T-cell (primary cell): ENCODE data around the gene PDE4C. TPM values are rescaled to one million over a fixed set of nuclear protein-coding genes. Genes with fewer than 3 reads are reported as not detected.

ENCODE experiments used
- ATAC-seq, 4 experiments: fragments of 200-7000 bp in 3 of 4; fragments of 150-1000 bp in 1 of 4; cut with Tn5 transposase; replicated peaks in 1 of 4; 1 replicate in 3 of 4; 2 replicates in 1 of 4; pipeline ENCODE4 v1.10.0; 2021; ENCODE audit warnings: moderate library complexity in 3 of 4, mild to moderate bottlenecking in 2 of 4, moderate number of reproducible peaks in 1 of 4
- CTCF ChIA-PET, 2 donors: fragments of 300-600 bp; sonication (Branson Sonifier 250); formaldehyde crosslinking; loops; one replicate each; lab custom pipeline; 2022; ENCODE audit warnings: antibody characterized with exemption in 2 of 2; lab: Charles Lee
- POLR2A ChIA-PET, 2 donors: fragments of 300-600 bp; sonication (Branson Sonifier 250); formaldehyde crosslinking; loops; one replicate each; lab custom pipeline; 2022; ENCODE audit warnings: antibody characterized with exemption in 2 of 2; lab: Charles Lee
- DNase-seq, 35 experiments: peaks; one replicate each; pipeline versions ENCODE4 v3.0.0 to v3.0.0-alpha.2; 2013 to 2023
- H3K27ac ChIP-seq: one replicate; pipeline ENCODE4 v1.5.1; 2013; ENCODE audit warnings: low read length
- H3K27me3 ChIP-seq, 2 experiments: replicated peaks in 1 of 2; 1 replicate in 1 of 2; 2 replicates in 1 of 2; pipeline versions ENCODE4 v1.6.1 to v1.7.0; 2013; ENCODE audit warnings: low read length in 1 of 2, mixed read lengths in 1 of 2; ENCODE audit not compliant: control insufficient read depth in 2 of 2, insufficient read depth in 2 of 2; ENCODE audit errors: extremely low read depth in 1 of 2
- H3K36me3 ChIP-seq, 2 donors: 1 replicate in 1 of 2; 2 replicates in 1 of 2; pipeline versions ENCODE4 v1.6.1 to v1.7.0; 2013; ENCODE audit warnings: low read length in 1 of 2; ENCODE audit not compliant: control insufficient read depth in 2 of 2, insufficient read depth in 1 of 2; ENCODE audit errors: extremely low read depth in 1 of 2
- H3K4me1 ChIP-seq, 2 experiments: 1 replicate in 1 of 2; 2 replicates in 1 of 2; pipeline versions ENCODE4 v1.6.1 to v1.7.0; 2013; ENCODE audit warnings: low read length in 2 of 2, mixed read lengths in 1 of 2; ENCODE audit not compliant: insufficient read depth in 2 of 2, control insufficient read depth in 1 of 2; ENCODE audit errors: extremely low read depth in 1 of 2
- H3K4me3 ChIP-seq, 2 donors: 1 replicate in 1 of 2; 2 replicates in 1 of 2; pipeline versions ENCODE4 v1.5.1 to v1.7.0; 2013; ENCODE audit warnings: mild to moderate bottlenecking in 2 of 2, low read length in 1 of 2, moderate library complexity in 1 of 2; ENCODE audit not compliant: control insufficient read depth in 1 of 2; ENCODE audit errors: extremely low read depth in 1 of 2
- H3K9me3 ChIP-seq: 2 replicates; pipeline ENCODE4 v1.7.0; 2013
- H3K27ac Mint-ChIP-seq, 2 donors: one replicate each; pipeline ENCODE4 v1.8.0; 2020 to 2021; ENCODE audit warnings: mild to moderate bottlenecking in 2 of 2, mixed read lengths in 2 of 2
- H3K27me3 Mint-ChIP-seq, 2 donors: one replicate each; pipeline ENCODE4 v1.8.0; 2021 to 2022; ENCODE audit warnings: mixed read lengths in 2 of 2
- H3K36me3 Mint-ChIP-seq: one replicate; pipeline ENCODE4 v1.8.0; 2021; ENCODE audit warnings: mixed read lengths
- H3K4me1 Mint-ChIP-seq, 3 donors: one replicate each; pipeline ENCODE4 v1.8.0; 2020 to 2022; ENCODE audit warnings: mixed read lengths in 3 of 3, mild to moderate bottlenecking in 1 of 3
- H3K4me3 Mint-ChIP-seq, 3 donors: one replicate each; pipeline ENCODE4 v1.8.0; 2020 to 2022; ENCODE audit warnings: mild to moderate bottlenecking in 3 of 3, mixed read lengths in 3 of 3, moderate library complexity in 3 of 3
- H3K9me3 Mint-ChIP-seq, 3 donors: one replicate each; pipeline ENCODE4 v1.8.0; 2020 to 2022; ENCODE audit warnings: mixed read lengths in 3 of 3
- WGBS: methylation state at CpG from one replicate; pipeline ENCODE4 v1.1.5; 2013; ENCODE audit warnings: missing lambda C conversion rate; ENCODE audit not compliant: insufficient coverage; 5-methylcytosine and 5-hydroxymethylcytosine counted together
- total RNA-seq, 35 experiments: library from RNA in 6 of 35; stranded (reverse) in 6 of 35; fragments of 120-200 nt in 1 of 35; gene quantifications; one replicate each; pipeline versions ENCODE4 v1.2.1 to v1.2.4 and lab custom pipeline; 2013 to 2026

The PDE4C gene
- total RNA-seq, 5 donors from 2014 or later (not counting 1 experiment from before 2014, with no cell fraction given): not detected

DNA sequence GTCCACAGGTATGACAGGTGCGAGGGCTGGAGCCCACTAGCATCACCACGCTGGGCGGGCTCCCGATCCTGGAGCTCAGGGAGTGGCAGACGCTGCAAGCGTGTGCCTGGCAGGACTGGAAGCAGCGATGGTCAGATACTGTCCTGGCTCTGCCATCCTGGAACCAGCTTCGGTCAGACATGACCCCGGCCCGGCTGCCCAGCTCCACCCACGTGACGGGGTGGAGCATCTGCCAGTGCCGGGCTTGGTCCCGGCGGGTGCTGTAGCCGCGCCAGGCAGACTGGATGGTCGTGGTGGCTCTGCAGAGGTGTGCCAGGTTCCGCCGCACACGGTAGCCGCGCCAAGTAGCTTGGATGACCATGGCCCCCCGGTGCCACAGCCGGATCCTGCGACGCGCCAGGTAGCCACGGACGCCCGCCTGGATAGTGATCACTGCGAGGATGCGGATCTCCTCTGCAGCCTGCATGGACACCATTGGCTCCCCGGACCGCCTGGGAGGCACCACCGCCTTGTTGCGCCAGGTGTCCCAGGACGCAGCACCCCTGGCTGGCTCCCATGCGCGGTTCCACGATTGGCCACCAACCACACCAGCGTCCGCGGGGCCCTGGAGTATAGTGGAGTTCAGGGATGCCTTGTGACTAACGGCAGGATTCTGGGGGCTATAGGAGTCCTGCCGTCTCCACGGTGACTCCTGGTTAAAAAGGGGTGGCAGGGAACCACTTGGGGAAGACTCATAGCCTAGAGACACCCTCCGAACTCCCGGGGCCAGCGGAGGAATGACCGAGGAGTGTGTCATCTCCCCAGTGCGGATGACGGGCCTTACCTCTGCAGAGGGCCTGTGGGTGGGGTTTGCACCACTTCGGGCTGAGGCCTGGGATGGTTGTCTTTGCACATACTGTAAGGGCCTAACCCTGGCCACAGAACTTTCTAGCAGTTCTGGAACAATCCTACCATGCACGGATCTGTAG lies 31.5 kb upstream of the PDE4C start:
- H3K4me3 Mint-ChIP-seq: no peak overlapping the region
- DNase-seq (no peak), ATAC-seq (no peak)
- ChIA-PET POLR2A (no interaction called here), CTCF (no interaction called here)
- no peaks in the 10 kb centered on the region for H3K9me3 ChIP-seq
- H3K27ac ChIP-seq: no peak overlapping the region
- peaks cover 0 to 32% of the 10 kb centered on the region in 2 experiments for H3K27me3 ChIP-seq
- no peaks in the 10 kb centered on the region for H3K36me3 Mint-ChIP-seq
- H3K9me3 Mint-ChIP-seq: no peaks in the 10 kb centered on the region
- no peak overlapping the region for H3K27ac Mint-ChIP-seq
- no peak overlapping the region for H3K4me3 ChIP-seq
- H3K4me1 ChIP-seq: no peaks in the 10 kb centered on the region
- 94% methylated on average over 46 of the region's 55 CpGs for WGBS
- H3K36me3 ChIP-seq: no peaks in the 10 kb centered on the region
- H3K4me1 Mint-ChIP-seq: peaks cover 0 to 5% (median 2%) of the 10 kb centered on the region in 3 donors
- peaks cover 15 to 20% of the 10 kb centered on the region in 2 donors for H3K27me3 Mint-ChIP-seq

DNA sequence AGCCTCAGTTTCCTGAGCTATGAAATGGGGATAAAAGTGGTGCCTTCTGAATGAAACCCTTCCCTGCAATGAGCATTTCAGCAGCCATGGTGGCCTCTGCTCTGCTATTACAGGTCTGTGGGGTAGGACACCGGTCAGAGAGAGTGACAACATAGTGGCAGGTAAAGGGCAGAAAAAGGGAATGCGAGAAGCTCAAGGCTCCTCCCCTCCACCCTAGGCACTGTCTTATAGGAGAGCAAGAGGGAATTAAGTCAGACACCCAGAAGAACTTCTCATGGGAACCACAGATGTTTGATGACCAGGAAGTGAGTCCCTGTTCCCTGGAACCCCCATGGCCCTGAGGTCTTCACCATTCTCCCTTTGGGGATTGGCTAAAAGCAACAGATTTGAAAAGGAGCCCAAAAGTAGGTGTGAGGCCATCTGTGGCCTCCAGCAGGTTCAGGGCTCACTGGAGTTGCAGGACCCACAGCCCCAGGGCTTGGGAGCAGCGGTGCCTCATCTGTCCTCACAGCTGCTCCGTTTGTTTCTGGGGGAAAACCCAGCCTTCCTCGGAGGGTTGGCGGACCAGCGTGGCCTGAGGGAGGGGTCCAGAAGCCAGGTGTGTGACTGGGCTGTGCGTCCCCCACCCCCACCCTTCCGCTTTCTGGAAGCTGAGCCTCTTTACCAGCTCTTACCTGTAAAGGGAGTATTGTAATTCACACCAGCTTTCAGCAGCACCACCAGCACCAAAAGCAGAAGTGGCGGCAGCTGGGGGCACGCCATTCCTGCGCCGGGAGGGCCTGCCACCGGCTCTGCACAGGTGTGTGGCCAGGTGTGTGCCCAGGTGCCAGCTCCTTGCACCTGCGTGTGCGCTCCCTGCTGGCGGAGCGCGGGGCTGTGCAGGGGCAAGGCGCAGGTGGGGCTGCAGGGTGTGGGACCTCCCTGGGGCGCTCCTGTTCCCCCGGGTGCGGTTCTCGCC lies 28.6 kb upstream of the PDE4C start:
- WGBS: 9% methylated on average over 16 of the region's 24 CpGs

GRCh38 chr19:18253716-18254115 lies 27.5 kb upstream of the PDE4C start:
- H3K4me3 Mint-ChIP-seq: no peak overlapping the region
- no peak for DNase-seq
- H3K36me3 ChIP-seq: no peaks in the 10 kb centered on the region
- H3K36me3 Mint-ChIP-seq: no peaks in the 10 kb centered on the region
- H3K27ac Mint-ChIP-seq: no peak overlapping the region
- POLR2A ChIA-PET: interaction anchor here in 1 of 2 donors (0.6 kb wide), 2 partner anchors 306 to 1613 kb away, joined by 3 read pairs; no protein-coding TSS in a partner anchor
- 69% methylated on average over 4 of the region's 5 CpGs for WGBS
- no peak overlapping the region for H3K4me3 ChIP-seq
- H3K4me1 Mint-ChIP-seq: peaks cover 3 to 13% (median 4%) of the 10 kb centered on the region in 3 donors
- peaks cover 26 to 30% of the 10 kb centered on the region in 2 donors for H3K27me3 Mint-ChIP-seq
- no peaks in the 10 kb centered on the region for H3K9me3 ChIP-seq
- H3K4me1 ChIP-seq: peaks cover 0 to 5% of the 10 kb centered on the region in 2 experiments
- no peak overlapping the region for H3K27ac ChIP-seq
- no peak for ATAC-seq
- peaks cover 0 to 47% of the 10 kb centered on the region in 2 experiments for H3K27me3 ChIP-seq
- CTCF ChIA-PET: interaction anchor here (0.5 to 4.7 kb wide), 9 partner anchors 9 to 496 kb away, joined by 3 to 33 read pairs (median 4); partner anchors contain the start of genes ARRDC2 (in 1 of the 2) and MPV17L2 (in 1 of the 2)
- H3K9me3 Mint-ChIP-seq: no peaks in the 10 kb centered on the region

More for the DNA sequence above, 28.6 kb upstream of the PDE4C start:
- peaks cover 3 to 13% (median 4%) of the 10 kb centered on the region in 3 donors for H3K4me1 Mint-ChIP-seq
- peak in 1 of 4 experiments; percentile 10 for ATAC-seq
- Histone ChIP-seq H3K27me3 (peaks cover 0 to 45% of the 10 kb centered on the region in 2 experiments), H3K27ac (no peak overlapping the region), H3K36me3 (no peaks in the 10 kb centered on the region), H3K4me3 (no peak overlapping the region), H3K9me3 (no peaks in the 10 kb centered on the region), H3K4me1 (peaks cover 0 to 5% of the 10 kb centered on the region in 2 experiments)
- POLR2A ChIA-PET: interaction anchor here (0.6 to 0.8 kb wide), 2 partner anchors 14 to 308 kb away, joined by 3 read pairs; no protein-coding TSS in a partner anchor
- CTCF ChIA-PET: interaction anchor here (0.5 to 4.7 kb wide), 6 partner anchors 15 to 188 kb away, joined by 3 to 33 read pairs (median 4); partner anchors contain the start of gene MPV17L2 (in 1 of the 2)
- H3K27me3 Mint-ChIP-seq: peaks cover 26 to 30% of the 10 kb centered on the region in 2 donors
- H3K4me3 Mint-ChIP-seq: no peak overlapping the region
- peak in 3 of 35 experiments; percentile 6 to 36 (median 24) for DNase-seq
- no peaks in the 10 kb centered on the region for H3K9me3 Mint-ChIP-seq
- H3K36me3 Mint-ChIP-seq: no peaks in the 10 kb centered on the region
- no peak overlapping the region for H3K27ac Mint-ChIP-seq

- H3K9me3 ChIP-seq: no peaks in the 10 kb centered on the region
- no peak overlapping the region for H3K27ac Mint-ChIP-seq
- CTCF ChIA-PET: interaction anchor here (0.5 to 4.7 kb wide), 11 partner anchors 43 to 245 kb away, joined by 3 to 33 read pairs (median 6); partner anchors contain the start of genes ARRDC2 (in 1 of the 2) and MPV17L2 (in 1 of the 2)
Observed at GRCh38 chr19:18253130-18253529, 26.9 kb upstream of the PDE4C start.

GRCh38 chr19:18252370-18252717 lies 26.1 kb upstream of the PDE4C start:
- CTCF ChIA-PET: interaction anchor here (0.6 to 4.7 kb wide), 11 partner anchors 28 to 168 kb away, joined by 3 to 33 read pairs (median 6); partner anchors contain the start of gene MPV17L2 (in 1 of the 2)
- Mint-ChIP-seq H3K27me3 (peaks cover 26 to 30% of the 10 kb centered on the region in 2 donors), H3K27ac (no peak overlapping the region), H3K4me3 (no peak overlapping the region), H3K9me3 (no peaks in the 10 kb centered on the region), H3K4me1 (peaks cover 3 to 13% (median 4%) of the 10 kb centered on the region in 3 donors), H3K36me3 (no peaks in the 10 kb centered on the region)
- POLR2A ChIA-PET: interaction anchor here (0.5 to 0.7 kb wide), 3 partner anchors 39 to 1825 kb away, joined by 3 read pairs; no protein-coding TSS in a partner anchor
- no peak overlapping the region for H3K4me3 ChIP-seq
- no peak for DNase-seq
- no peak for ATAC-seq
- peaks cover 0 to 55% of the 10 kb centered on the region in 2 experiments for H3K27me3 ChIP-seq
- no peaks in the 10 kb centered on the region for H3K36me3 ChIP-seq
- H3K4me1 ChIP-seq: peaks cover 0 to 5% of the 10 kb centered on the region in 2 experiments
- H3K27ac ChIP-seq: no peak overlapping the region
- WGBS: 91% methylated on average over 5 of the region's 7 CpGs
- no peaks in the 10 kb centered on the region for H3K9me3 ChIP-seq

More at GRCh38 chr19:18253130-18253529, 26.9 kb upstream of the PDE4C start:
- Histone ChIP-seq H3K4me1 (peaks cover 0 to 5% of the 10 kb centered on the region in 2 experiments), H3K27me3 (peaks cover 0 to 47% of the 10 kb centered on the region in 2 experiments), H3K27ac (no peak overlapping the region), H3K4me3 (no peak overlapping the region), H3K36me3 (no peaks in the 10 kb centered on the region)
- H3K4me3 Mint-ChIP-seq: no peak overlapping the region
- ATAC-seq: no peak
- H3K4me1 Mint-ChIP-seq: peaks cover 3 to 13% (median 4%) of the 10 kb centered on the region in 3 donors
- POLR2A ChIA-PET: interaction anchor here (0.6 to 0.7 kb wide), 3 partner anchors 1614 to 1824 kb away, joined by 3 read pairs; no protein-coding TSS in a partner anchor
- H3K27me3 Mint-ChIP-seq: peaks cover 26 to 30% of the 10 kb centered on the region in 2 donors
- no peaks in the 10 kb centered on the region for H3K36me3 Mint-ChIP-seq
- no peak for DNase-seq
- no peaks in the 10 kb centered on the region for H3K9me3 Mint-ChIP-seq
- WGBS: 100% methylated on average over 1 of the region's 4 CpGs
